PC-9 (cell line): ENCODE results near the gene NUF2. TPM values are rescaled to one million over a fixed set of nuclear protein-coding genes. Genes with fewer than 3 reads are reported as not detected.

ENCODE experiments used
- BruUV-seq: library from RNA; stranded (reverse); fragments of 400-500 nt; replicated peaks from 2 replicates; lab custom pipeline; 2021; lab: Mats Ljungman, UMichigan
- CTCF ChIA-PET: fragments of 300-600 bp; sonication (Branson Sonifier 250); formaldehyde crosslinking; loops from one replicate; lab custom pipeline; 2022; ENCODE audit warnings: antibody characterized with exemption; lab: Charles Lee
- POLR2A ChIA-PET: fragments of 300-600 bp; sonication (Branson Sonifier 250); formaldehyde crosslinking; loops from one replicate; lab custom pipeline; 2022; ENCODE audit warnings: antibody characterized with exemption; ENCODE audit not compliant: unreplicated experiment; lab: Charles Lee
- DNase-seq, 2 experiments: peaks; one replicate each; pipeline versions ENCODE4 v3.0.0 to v3.0.0-alpha.2; 2015 to 2022; ENCODE audit warnings: mixed read lengths in 1 of 2
- H2AFZ ChIP-seq: fragments of 200-600 bp; sonication (generic); 2 replicates; pipeline ENCODE4 v1.8.1; 2017; ENCODE audit warnings: antibody characterized with exemption
- H3F3A ChIP-seq: fragments of 200-600 bp; sonication (generic); 2 replicates; pipeline ENCODE4 v1.8.1; 2017; ENCODE audit warnings: antibody characterized with exemption, mild to moderate bottlenecking, low read depth; ENCODE audit not compliant: insufficient read depth
- H3K27ac ChIP-seq: fragments of 200-600 bp; sonication (generic); 2 replicates; pipeline ENCODE4 v1.6.1; 2016; ENCODE audit warnings: mixed run types
- H3K27me3 ChIP-seq: fragments of 200-600 bp; sonication (generic); 2 replicates; pipeline ENCODE4 v1.6.1; 2016; ENCODE audit warnings: low read depth, mixed run types; ENCODE audit not compliant: insufficient read depth
- H3K36me3 ChIP-seq: fragments of 200-600 bp; sonication (generic); 2 replicates; pipeline ENCODE4 v1.6.1; 2016; ENCODE audit warnings: low read depth, mixed run types
- H3K4me1 ChIP-seq: fragments of 200-600 bp; sonication (generic); replicated peaks from 2 replicates; pipeline ENCODE4 v1.6.1; 2016; ENCODE audit warnings: mixed run types; ENCODE audit not compliant: insufficient read depth
- H3K4me2 ChIP-seq: fragments of 200-600 bp; sonication (generic); 2 replicates; pipeline ENCODE4 v1.6.1; 2017; ENCODE audit warnings: mixed run types
- H3K4me3 ChIP-seq: fragments of 200-600 bp; sonication (generic); 2 replicates; pipeline ENCODE4 v1.6.1; 2016; ENCODE audit warnings: mixed run types
- H3K79me2 ChIP-seq: fragments of 200-600 bp; sonication (generic); 2 replicates; pipeline ENCODE4 v1.6.1; 2017; ENCODE audit warnings: low read depth, mixed run types
- H3K9me2 ChIP-seq: fragments of 200-600 bp; sonication (generic); 2 replicates; pipeline ENCODE4 v1.8.1; 2017; ENCODE audit warnings: mild to moderate bottlenecking; ENCODE audit not compliant: insufficient read depth
- H3K9me3 ChIP-seq: fragments of 200-600 bp; sonication (generic); 2 replicates; pipeline ENCODE4 v1.8.1; 2016; ENCODE audit warnings: low read depth; ENCODE audit not compliant: insufficient read depth
- H4K20me1 ChIP-seq: fragments of 200-600 bp; sonication (generic); 2 replicates; pipeline ENCODE4 v1.8.1; 2017; ENCODE audit not compliant: insufficient read depth
- EZH2 ChIP-seq: fragments of 200-600 bp; sonication (generic); IDR thresholded peaks from 2 replicates; pipeline ENCODE4 v1.8.0; 2017; ENCODE audit warnings: antibody characterized with exemption, low read depth
- intact Hi-C: fragments of 100-400 bp; cut with micrococcal nuclease; formaldehyde crosslinking; loops from one replicate; pipeline ENCODE4 v1.10.0; 2022; ENCODE audit not compliant: unreplicated experiment
- total RNA-seq: library from RNA; stranded (reverse); gene quantifications from 2 replicates; pipeline ENCODE4 v1.2.3, GENCODE V29; 2021
- TF ChIP-seq, protein P1 (sequence below): fragments of 200-600 bp; sonication (generic); conservative IDR thresholded peaks from 2 replicates; pipeline ENCODE4 v1.6.1; 2017; ENCODE audit warnings: mixed run types, antibody characterized with exemption, mild to moderate bottlenecking, moderate library complexity

NUF2 gene
- total RNA-seq, 1 experiment from 2014 or later: 33.3 TPM

DNA sequence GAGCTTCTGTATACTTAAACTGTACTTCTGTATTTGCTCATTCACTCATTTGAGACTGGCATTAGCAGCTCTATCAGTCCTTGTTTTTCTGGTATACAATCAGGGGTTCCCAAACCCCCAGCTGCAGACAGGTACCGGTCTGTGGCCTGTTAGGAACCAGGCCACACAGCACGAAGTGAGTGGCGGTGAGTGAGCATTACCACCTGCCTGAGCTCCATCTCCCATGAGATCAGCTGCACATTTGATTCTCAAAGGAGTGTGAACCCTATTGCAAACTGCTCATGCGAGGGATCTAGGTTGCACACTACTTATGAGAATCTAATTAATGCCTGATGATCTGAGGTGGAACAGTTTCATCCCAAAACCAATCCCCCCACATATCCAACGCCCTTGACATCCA, 18.2 kb upstream of the NUF2 start:
- H3K9me3 ChIP-seq: no peaks in the 10 kb centered on the region
- CTCF ChIA-PET: no interaction called here
- H3K4me1 ChIP-seq: no peaks in the 10 kb centered on the region
- no TSS peak for BruUV-seq
- intact Hi-C loops: no loop called here
- H4K20me1 ChIP-seq: no peaks in the 10 kb centered on the region
- H3K27me3 ChIP-seq: no peaks in the 10 kb centered on the region
- H3K36me3 ChIP-seq: no peaks in the 10 kb centered on the region
- TF ChIP-seq EZH2: no peak
- TF ChIP-seq, protein P1, sequence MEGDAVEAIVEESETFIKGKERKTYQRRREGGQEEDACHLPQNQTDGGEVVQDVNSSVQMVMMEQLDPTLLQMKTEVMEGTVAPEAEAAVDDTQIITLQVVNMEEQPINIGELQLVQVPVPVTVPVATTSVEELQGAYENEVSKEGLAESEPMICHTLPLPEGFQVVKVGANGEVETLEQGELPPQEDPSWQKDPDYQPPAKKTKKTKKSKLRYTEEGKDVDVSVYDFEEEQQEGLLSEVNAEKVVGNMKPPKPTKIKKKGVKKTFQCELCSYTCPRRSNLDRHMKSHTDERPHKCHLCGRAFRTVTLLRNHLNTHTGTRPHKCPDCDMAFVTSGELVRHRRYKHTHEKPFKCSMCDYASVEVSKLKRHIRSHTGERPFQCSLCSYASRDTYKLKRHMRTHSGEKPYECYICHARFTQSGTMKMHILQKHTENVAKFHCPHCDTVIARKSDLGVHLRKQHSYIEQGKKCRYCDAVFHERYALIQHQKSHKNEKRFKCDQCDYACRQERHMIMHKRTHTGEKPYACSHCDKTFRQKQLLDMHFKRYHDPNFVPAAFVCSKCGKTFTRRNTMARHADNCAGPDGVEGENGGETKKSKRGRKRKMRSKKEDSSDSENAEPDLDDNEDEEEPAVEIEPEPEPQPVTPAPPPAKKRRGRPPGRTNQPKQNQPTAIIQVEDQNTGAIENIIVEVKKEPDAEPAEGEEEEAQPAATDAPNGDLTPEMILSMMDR: no peak
- DNase-seq: no peak
- no peak overlapping the region for H3K4me2 ChIP-seq
- no peaks in the 10 kb centered on the region for H3F3A ChIP-seq
- no peaks in the 10 kb centered on the region for H3K79me2 ChIP-seq
- H2AFZ ChIP-seq: no peak overlapping the region
- H3K27ac ChIP-seq: no peak overlapping the region
- POLR2A ChIA-PET: interaction anchor here (0.7 kb wide), 1 partner anchor 273 kb away, joined by 7 read pairs; no protein-coding TSS in a partner anchor
- H3K4me3 ChIP-seq: no peak overlapping the region
- no peaks in the 10 kb centered on the region for H3K9me2 ChIP-seq

DNA sequence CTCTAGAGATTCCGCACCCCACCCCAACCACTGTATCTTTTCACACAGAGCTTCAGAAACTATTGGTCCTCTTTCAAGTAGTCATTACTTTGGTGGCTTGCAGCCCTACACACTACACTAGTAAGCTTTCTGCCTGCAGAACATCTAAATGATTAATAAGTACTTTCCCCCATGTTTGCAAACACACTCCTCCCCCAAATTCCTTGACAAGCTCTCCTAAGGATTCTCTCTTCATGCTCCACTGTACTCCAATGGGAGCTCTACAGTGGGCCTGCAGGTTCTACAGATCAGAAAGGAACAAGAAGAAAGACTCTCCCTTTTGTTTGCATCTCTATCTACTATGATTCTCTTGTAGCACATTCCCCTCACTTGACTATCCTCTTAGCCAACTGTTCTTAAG, 16.3 kb upstream of the NUF2 start:
- H3K27me3 ChIP-seq: no peaks in the 10 kb centered on the region
- no peaks in the 10 kb centered on the region for H4K20me1 ChIP-seq
- no peak overlapping the region for H3K27ac ChIP-seq
- no peak overlapping the region for H2AFZ ChIP-seq
- ChIA-PET CTCF (no interaction called here), POLR2A (no interaction called here)
- no peak overlapping the region for H3K4me2 ChIP-seq
- no TSS peak for BruUV-seq
- no peaks in the 10 kb centered on the region for H3K9me3 ChIP-seq
- no peaks in the 10 kb centered on the region for H3K79me2 ChIP-seq
- TF ChIP-seq, protein P1: no peak
- no peak for TF ChIP-seq EZH2
- H3K4me1 ChIP-seq: no peaks in the 10 kb centered on the region
- DNase-seq: no peak
- H3K4me3 ChIP-seq: no peak overlapping the region
- no peaks in the 10 kb centered on the region for H3F3A ChIP-seq
- no peaks in the 10 kb centered on the region for H3K9me2 ChIP-seq
- intact Hi-C loops: no loop called here
- no peaks in the 10 kb centered on the region for H3K36me3 ChIP-seq

DNA sequence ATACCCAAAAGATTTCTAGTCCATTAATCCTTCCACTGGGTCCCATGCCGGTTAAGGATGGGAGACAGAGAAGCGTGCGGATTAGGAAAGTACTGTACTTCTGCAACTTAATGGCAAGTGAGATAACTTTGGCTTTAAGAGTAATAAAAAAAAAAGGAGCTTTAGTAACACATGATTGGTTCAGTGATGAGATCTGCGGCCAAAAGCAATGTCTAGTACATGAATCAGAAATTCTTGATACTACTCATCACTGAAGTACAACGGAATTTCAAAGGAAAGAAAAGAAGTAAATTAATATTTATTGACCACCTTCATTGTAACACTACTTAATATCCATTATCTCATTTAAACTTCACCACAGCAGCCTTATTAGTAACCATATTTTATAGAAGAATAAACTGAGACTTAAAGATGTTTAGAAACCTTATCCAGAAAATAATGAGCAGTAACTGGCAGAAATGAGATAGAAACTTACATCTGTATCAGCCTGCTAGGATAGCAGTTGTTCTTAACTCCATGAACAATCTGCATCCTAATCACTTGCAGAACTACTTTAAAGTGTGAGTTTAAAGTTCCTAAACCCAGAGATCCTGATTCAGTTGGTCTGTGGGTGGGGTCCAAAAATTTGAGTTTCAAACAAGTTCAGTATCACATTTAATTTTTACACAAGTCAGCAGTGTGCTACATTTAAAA, 14.1 kb upstream of the NUF2 start:
- Histone ChIP-seq H3K36me3 (no peaks in the 10 kb centered on the region), H3K27ac (no peak overlapping the region), H3K4me2 (no peak overlapping the region), H3K9me3 (no peaks in the 10 kb centered on the region), H4K20me1 (no peaks in the 10 kb centered on the region), H3K4me3 (no peak overlapping the region), H3K4me1 (no peaks in the 10 kb centered on the region), H3K27me3 (no peaks in the 10 kb centered on the region), H2AFZ (no peak overlapping the region), H3K79me2 (no peaks in the 10 kb centered on the region), H3F3A (no peaks in the 10 kb centered on the region), H3K9me2 (no peaks in the 10 kb centered on the region)
- no peak for TF ChIP-seq EZH2
- TF ChIP-seq, protein P1: no peak
- intact Hi-C loops: no loop called here
- ChIA-PET POLR2A (no interaction called here), CTCF (no interaction called here)
- DNase-seq: no peak
- no TSS peak for BruUV-seq
